Heart left ventricle (tissue), 13 donors: ENCODE results near the gene LRMDA.

Experiments
- CTCF ChIP-seq, 12 donors: fragments of 200-600 bp; sonication (generic) in 4 of 12; IDR thresholded peaks; one replicate each; pipeline versions ENCODE4 v1.5.0 to v1.8.0; 2018 to 2022; ENCODE audit warnings: antibody characterized with exemption in 12 of 12, mild to moderate bottlenecking in 5 of 12
- POLR2A ChIP-seq, 2 donors: fragments of 450-650 bp; IDR thresholded peaks; one replicate each; pipeline ENCODE4 v1.6.1; 2017; ENCODE audit warnings: antibody characterized with exemption in 2 of 2, mild to moderate bottlenecking in 2 of 2, moderate library complexity in 2 of 2
- donor health status: ischemic (EF 13 %, LVEDD 7.1; RV severe dilation, severe dysfunction).
- donor health status: DM: no; HTN: yes; CAD: no.
- donor health status: DM: no; HTN: no; CAD: no.
- donor health status: ischemic (EF 25% LVEDD 6.9; RV normal size, moderate dysfunction).
- donor health status: ischemic (EF 25% LVEDD 5.7; RV mildly dilated, moderate dysfunction).
- donor health status: ischemic (EF 35%, LVEDD 5.7; RV mildly dilated, moderate dysfunction).
- donor health status: nonischemic (EF 11% LVEDD 7.7; RV severe dilation, severe dysfunction).
- donor health status: DM: yes; HTN: yes; CAD: no.
- donor health status: PGD.
- donor health status: ischemic (EF 29% LVEDD 5.4; RV normal size, mild dysfunction).
- donor health status: nonischemic (EF 23%, LVEDD 6.1; RV moderate dilation, normal function).

GRCh38 chr10:76086170-76086760 lies 654.8 kb downstream of the LRMDA start:
- TF ChIP-seq POLR2A (IDR thresholded peaks at IDR 0.05): no peak
- TF ChIP-seq CTCF (IDR thresholded peaks at IDR 0.05): no peak
